NOMO-1 treated with dmso at 0.1 percent for 144 hours (cell line): ENCODE results near the gene FBXO27.
"Not testable (repeated sequence)": the region's sequence is repeated elsewhere in the genome, so short reads cannot be mapped to it uniquely, and the experiment has no call there.

Experiments used
- DNase-seq: peaks from one replicate; lab custom pipeline; 2025; ENCODE audit not compliant: unreplicated experiment; lab: John Stamatoyannopoulos, UW

Gene FBXO27

DNA sequence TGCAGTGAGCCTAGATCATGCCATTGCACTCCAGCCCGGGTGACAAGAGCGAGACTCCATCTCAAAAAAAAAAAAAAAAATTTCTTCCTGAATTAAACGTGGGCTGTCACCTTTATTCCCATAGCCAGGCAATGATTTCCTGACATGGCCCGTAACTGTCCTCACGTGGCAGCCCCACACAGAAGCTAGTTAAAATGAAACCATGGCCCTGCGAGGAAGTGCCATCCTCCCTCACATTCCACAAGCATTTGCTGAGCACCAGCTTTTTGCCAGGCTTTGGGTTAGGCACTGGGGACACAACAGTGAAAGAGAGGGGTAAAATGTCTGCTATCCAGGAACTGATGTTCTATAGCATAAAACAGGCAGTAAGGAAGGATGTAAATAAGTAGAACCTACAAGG lies 13.2 kb upstream of the FBXO27 start:
- DNase-seq: no peak

DNA sequence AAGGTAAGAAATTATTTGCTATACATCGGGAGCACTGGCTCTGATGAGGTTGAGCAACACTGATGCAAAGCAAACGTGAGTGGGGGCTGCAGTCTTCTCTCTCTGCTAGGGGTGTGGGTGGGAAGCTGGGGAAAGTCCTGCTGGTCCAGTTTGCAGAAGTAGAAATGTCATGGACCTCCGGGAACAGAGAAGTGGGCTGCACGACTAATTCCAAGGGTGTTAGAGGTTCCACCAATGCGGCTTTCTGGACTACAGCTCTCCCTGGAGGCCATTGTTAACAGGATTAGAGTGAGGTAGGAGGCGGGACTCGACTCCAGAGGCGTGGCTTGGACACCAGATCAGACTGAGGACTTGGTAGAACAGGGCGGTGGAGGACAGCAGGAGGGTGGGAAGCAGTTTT lies 5.7 kb upstream of the FBXO27 start:
- no peak for DNase-seq

DNA sequence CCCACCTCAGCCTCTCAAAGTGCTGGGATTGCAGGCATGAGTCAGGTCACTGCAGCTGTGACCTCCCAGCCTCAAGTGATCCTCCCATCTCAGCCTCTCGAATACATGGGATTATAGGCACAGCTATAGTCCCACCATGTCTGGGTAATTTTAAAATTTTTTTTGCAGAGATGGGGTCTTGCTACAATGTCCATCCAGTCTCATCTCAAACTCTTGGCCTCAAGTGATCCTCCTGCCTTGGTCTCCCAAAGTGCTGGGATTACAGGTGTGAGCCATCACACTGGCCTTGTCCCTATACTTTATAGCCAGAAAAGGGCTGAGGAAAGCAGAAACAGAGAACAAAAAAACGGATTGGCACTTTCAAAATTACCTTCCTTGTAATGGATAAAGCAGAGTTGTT lies 4.8 kb upstream of the FBXO27 start:
- no peak for DNase-seq

GRCh38 chr19:39036581-39036980 lies 4.2 kb upstream of the FBXO27 start:
- DNase-seq: no peak

- peak; percentile 90 for DNase-seq
These were observed 834 bp downstream of the FBXO27 start for GRCh38 chr19:39031368-39032062.

DNA sequence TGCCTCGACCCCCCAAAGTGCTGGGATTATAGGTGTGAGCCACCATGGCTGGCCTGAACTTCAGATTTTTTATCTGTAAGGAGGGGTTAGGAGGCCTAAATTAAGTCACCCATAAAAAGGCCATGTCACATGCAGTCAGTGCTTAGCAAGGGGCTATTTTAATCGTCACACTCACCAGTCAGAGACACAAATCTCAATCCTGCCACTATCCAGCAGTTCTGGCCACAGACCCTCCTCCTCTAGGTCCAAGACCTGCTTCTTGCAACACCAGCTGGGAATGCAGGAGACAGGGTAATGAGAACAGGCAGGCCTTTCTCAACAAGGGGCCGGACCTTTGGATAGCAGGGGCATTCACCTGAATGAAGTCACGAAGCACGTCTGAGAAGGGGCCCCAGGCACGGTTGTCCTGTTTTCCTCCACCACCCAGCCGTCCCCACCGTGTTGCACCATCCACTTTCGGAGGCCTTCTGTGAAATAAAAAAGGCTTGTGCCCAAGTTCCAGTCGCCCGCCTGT lies 1.4 kb downstream of the FBXO27 start:
- DNase-seq: no peak

- no peak for DNase-seq
These were observed 7.3 kb downstream of the FBXO27 start for GRCh38 chr19:39024875-39025641.

DNA sequence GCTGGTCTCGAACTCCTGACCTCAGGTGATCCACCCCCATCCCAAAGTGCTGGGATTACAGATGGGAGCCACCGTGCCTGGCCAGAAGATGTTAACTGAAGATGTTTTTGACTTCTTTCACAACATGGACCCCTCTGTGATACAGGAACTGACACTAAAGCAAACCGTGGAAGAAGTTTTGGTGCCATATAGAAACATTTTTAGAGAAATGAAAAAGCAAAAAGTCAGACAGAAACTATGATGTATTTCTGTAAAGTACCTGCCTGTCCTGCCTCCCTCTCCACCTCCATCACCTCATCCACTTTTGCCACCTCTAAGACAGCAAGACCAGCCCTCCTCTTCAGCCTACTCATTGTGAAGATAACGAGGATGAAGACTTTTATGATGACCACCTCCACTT lies 11.3 kb downstream of the FBXO27 start:
- DNase-seq: no peak

- no peak for DNase-seq
These were observed 14.7 kb downstream of the FBXO27 start for GRCh38 chr19:39017646-39018045.

DNA sequence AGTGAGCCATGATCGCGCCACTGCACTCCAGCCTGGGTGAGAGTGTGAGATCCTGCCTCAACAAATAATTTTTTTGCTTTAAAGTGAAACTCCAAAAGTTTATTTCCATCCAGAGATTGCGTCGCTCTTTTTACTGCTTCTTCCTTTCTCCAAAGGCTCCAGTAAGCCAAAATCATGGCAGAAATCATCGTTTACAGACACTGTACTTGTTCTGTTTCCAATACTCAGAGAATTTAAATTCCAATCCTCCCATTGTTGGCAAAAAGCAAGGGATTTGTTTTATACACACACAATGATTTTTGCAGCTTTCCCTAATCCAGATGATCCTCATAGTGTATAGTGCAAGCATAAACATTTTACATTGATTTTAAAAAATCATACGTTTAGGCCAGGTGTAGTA lies 15.3 kb downstream of the FBXO27 start:
- no peak for DNase-seq

DNA sequence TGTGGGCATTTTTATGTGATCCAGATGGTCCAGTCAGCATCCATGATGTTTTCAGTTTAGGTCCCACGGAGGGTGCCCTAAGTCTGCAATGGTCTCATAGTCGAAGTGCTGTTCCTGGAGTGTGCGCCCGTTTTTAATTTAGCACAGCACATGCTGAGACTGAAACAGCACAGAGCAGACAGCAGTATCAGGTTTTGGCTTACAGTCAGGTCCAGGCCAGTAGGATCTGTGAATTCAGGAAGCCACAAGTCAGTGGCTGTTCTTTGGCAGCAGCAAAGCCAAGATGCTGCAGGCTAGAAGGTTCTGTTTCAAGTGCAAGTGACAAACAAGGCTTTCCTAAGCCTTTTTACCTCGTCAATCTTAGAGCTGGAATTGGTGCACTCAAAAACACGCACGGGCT lies 18.3 kb downstream of the FBXO27 start:
- DNase-seq: no peak

GRCh38 chr19:39009001-39009400 lies 23.3 kb downstream of the FBXO27 start:
- DNase-seq: no peak

DNA sequence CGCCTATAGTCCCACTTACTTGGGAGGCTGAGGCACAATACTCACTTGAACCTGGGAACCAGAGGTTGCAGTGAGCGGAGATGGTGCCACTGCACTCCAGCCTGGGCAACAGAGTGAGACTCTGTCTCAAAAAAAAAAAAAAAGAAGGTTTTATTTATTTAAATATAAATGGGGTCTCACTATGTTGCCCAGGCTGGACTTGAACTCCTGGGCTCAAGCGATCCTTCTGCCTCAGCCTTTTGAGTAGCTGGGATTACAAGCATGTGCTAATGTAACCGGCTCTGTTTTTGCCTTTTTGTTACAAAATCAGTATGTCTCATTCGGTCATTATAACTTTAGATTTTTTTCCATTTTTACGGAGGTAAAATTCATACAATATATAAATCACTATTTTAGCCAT lies 24.2 kb downstream of the FBXO27 start:
- DNase-seq: no peak

GRCh38 chr19:39007096-39007495 lies 25.3 kb downstream of the FBXO27 start:
- no peak for DNase-seq

DNA sequence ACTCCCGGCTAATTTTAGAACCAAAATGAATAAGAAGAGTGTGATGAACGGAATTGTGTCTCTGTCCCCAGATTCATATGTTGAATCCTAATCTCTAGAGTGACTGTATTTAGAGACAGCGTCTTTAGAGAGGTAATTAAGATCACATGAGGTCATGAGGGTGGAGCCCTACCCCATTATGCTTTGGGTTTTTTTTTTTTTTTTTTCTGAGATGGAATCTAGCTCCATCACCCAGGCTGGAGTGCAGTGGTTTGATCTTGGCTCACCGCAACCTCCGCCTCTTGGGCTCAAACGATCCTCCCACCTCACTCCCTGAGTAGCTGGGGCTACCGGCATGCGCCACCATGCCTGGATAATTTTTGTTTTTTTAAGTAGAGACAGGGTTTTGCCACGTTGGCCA lies 27.9 kb downstream of the FBXO27 start:
- DNase-seq: no peak

DNA sequence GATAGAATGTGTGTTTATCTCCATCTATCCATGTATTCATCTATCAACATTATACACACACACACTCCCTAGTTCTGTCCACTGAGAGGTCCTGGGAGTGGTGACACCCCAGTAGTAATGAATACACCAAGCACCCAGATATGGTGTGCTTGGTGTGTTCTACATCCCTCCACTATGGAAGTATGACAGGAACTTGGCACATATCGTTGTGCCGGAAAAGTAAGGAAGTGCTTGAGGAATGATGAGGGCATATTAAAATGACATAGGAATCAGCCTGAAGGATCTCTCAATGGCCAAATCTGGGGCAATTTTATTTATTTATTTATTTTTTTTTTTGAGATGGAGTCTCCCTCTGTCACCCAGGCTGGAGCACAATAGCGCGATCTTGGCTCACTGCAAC lies 28.6 kb downstream of the FBXO27 start:
- DNase-seq: no peak

GRCh38 chr19:39003188-39003587 lies 29.2 kb downstream of the FBXO27 start:
- DNase-seq: no peak

- no peak for DNase-seq
These were observed 31.3 kb downstream of the FBXO27 start for GRCh38 chr19:39001041-39001440.

- not testable (repeated sequence) for DNase-seq
These were observed 34.8 kb downstream of the FBXO27 start for GRCh38 chr19:38997576-38997975.

- DNase-seq: no peak
These were observed 39.1 kb downstream of the FBXO27 start for GRCh38 chr19:38993271-38993670.

- DNase-seq: no peak
These were observed 41.2 kb downstream of the FBXO27 start for GRCh38 chr19:38990949-38991697.

- not testable (repeated sequence) for DNase-seq
These were observed 42.7 kb downstream of the FBXO27 start for GRCh38 chr19:38989614-38990013.
